Measurements from ENCODE around the gene NFKB2. TPM values are rescaled to one million over a fixed set of nuclear protein-coding genes. Genes with fewer than 3 reads are reported as not detected.

The NFKB2 gene
- total RNA-seq: 10 to 100 TPM; 22.5 to 40.4 TPM

DNA sequence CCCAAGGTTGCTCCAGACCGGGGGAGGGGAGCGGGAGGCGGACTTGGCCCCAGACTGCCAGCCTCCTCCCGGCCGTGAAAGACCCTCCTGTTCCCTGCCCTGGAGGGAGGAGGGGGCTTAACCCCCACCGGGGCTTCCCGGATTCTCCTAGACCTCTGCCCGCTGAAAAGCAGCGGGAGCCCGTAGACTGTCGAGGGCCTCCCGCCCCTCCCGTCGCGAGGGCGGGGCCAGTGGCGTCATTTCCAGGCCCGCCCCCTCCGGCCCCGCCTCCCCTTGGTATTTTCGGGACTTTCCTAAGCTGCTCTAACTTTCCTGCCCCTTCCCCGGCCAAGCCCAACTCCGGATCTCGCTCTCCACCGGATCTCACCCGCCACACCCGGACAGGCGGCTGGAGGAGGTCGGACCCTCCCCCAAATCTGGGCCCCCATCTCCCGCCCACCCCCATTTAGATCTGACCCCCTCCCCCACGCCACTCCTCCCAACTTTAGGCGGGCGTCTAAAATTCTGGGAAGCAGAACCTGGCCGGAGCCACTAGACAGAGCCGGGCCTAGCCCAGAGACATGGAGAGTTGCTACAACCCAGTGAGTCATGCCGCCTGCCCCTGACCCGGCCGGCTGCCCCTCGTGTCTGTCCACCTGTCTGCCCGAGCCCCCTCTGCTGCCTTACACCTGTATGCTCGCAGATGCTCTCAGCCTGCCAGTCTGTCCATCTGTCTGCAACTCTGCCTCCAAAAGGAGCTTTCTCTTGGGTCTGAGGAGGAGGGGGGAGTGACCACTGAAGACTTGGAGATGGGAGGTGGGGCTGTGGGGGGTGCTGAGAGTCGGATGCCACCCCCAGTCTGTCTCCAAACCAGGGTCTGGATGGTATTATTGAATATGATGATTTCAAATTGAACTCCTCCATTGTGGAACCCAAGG lies at the start of gene NFKB2:
Gene NFKB2, plus strand, starts transcription at position 306 of the 917 bp plus-strand sequence. Its CDS starts 255 bp downstream, at position 561.
- no peaks in the 10 kb centered on the region for H3K36me3 ChIP-seq
- no peaks in the 10 kb centered on the region for H3K27me3 ChIP-seq (replicated peaks; ENCODE audit: insufficient read depth)
- intact Hi-C loops (cut with DNase I): loop anchor here (2.0 to 10.0 kb wide), 4 partner anchors 25 to 187 kb away; partner anchors contain the start of genes ACTR1A, FBXL15, PITX3 and SUFU
- no peaks in the 10 kb centered on the region for H3K9me3 ChIP-seq
- peak; percentile 94 for TF ChIP-seq POLR2A (IDR thresholded peaks at IDR 0.05)
- TF ChIP-seq, protein P1, sequence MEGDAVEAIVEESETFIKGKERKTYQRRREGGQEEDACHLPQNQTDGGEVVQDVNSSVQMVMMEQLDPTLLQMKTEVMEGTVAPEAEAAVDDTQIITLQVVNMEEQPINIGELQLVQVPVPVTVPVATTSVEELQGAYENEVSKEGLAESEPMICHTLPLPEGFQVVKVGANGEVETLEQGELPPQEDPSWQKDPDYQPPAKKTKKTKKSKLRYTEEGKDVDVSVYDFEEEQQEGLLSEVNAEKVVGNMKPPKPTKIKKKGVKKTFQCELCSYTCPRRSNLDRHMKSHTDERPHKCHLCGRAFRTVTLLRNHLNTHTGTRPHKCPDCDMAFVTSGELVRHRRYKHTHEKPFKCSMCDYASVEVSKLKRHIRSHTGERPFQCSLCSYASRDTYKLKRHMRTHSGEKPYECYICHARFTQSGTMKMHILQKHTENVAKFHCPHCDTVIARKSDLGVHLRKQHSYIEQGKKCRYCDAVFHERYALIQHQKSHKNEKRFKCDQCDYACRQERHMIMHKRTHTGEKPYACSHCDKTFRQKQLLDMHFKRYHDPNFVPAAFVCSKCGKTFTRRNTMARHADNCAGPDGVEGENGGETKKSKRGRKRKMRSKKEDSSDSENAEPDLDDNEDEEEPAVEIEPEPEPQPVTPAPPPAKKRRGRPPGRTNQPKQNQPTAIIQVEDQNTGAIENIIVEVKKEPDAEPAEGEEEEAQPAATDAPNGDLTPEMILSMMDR (IDR thresholded peaks at IDR 0.05): no peak
- peak; percentile 87 for TF ChIP-seq POLR2AphosphoS5 (IDR thresholded peaks at IDR 0.05)
- H3K4me1 ChIP-seq (replicated peaks): peaks cover 6% of the 10 kb centered on the region
- WGBS: under 1% methylated on average over 41 of the region's 42 CpGs
- H3K4me3 ChIP-seq: peak within 1 kb of the TSS; percentile 66 to 80
- DNase-seq (ENCODE audit: low spot score): peak; percentile 89
- peak within 1 kb of the TSS; percentile 97 to 98 for H3K27ac ChIP-seq

DNA sequence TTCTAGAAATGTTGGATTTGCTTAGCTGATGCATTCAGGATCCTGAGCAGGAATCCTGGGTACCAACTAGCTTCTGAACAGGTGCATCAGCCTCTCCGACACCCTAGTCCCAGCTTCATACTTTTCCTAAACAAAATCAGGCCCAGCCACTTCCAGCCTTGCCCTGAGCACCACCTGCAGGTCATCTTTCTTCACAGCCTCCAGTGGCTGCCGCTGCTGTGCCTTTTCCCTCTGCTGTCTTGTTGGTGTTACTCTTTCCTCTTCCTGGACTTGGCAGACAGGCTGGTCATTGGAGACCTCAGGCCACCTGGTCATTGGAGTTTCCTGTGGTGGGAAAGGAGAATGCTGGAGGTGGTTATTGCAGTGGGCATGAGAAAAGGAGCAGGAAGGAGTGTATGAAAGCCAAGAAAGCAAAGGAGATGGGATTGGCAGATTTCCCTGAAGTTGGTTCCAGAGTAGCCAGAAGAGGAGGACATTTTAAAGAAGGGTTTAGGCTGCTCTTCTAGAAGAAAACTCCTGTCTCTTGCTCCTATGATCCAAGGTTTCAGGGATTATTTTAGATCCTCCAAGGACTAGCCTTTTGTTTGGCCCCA lies 48.2 kb upstream of the NFKB2 start:
- TF ChIP-seq, protein P1 (IDR thresholded peaks at IDR 0.05): peak in 3 of 4 experiments; percentile 48 to 62 (median 55)
- TF ChIP-seq POLR2AphosphoS5 (IDR thresholded peaks at IDR 0.05) (no peak), POLR2A (IDR thresholded peaks at IDR 0.05) (no peak)
- peak; percentile 27 for DNase-seq (ENCODE audit: low spot score)
- Histone ChIP-seq H3K27me3 (replicated peaks; ENCODE audit: insufficient read depth) (no peaks in the 10 kb centered on the region), H3K9me3 (no peaks in the 10 kb centered on the region), H3K36me3 (no peaks in the 10 kb centered on the region), H3K4me1 (replicated peaks) (no peaks in the 10 kb centered on the region), H3K27ac (no peak overlapping the region), H3K4me3 (no peak overlapping the region)
- WGBS: 55% methylated on average over 2 of the region's 2 CpGs
- intact Hi-C loops (cut with DNase I): no loop called here

DNA sequence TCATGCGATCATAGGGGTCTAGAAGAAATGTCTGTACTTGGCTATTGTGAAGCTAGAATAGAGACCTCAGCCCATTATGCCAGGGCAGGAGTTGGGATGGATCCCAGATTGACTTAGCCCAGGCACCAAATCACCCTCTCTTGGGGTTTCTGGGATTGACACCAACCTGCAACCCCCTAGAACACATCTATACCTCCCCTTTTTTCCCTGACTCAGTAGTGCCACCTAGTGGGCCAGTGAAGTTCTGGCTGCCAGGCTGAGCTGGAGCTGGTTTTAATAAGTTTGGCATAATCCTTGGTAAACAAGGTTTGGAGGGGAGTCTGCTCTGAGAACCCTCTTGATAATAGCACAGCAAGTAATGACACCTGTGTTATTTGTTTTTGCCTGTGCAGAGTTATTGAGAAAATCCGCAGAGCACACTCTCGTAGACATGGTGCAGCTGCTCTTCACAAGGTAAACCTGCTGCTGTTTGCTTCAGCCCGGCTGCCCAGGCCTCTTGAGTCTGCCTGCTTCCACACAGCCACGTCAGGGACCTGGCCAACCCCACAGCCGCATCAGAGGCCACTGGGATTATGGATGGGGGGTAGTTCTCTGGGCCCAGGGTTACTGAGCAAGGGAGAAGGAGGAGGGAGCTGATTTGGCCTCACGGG lies 43.3 kb upstream of the NFKB2 start:
- WGBS: 61% methylated on average over 7 of the region's 7 CpGs
- intact Hi-C loops (cut with DNase I): loop anchor here (2.0 to 5.0 kb wide), 2 partner anchors 121 to 185 kb away; no protein-coding TSS in a partner anchor
- TF ChIP-seq POLR2A (IDR thresholded peaks at IDR 0.05): no peak
- TF ChIP-seq, protein P1 (IDR thresholded peaks at IDR 0.05): peak; percentile 82 to 85 (median 83)
- TF ChIP-seq POLR2AphosphoS5 (IDR thresholded peaks at IDR 0.05): no peak
- DNase-seq (ENCODE audit: low spot score): peak; percentile 35
- Histone ChIP-seq H3K9me3 (no peaks in the 10 kb centered on the region), H3K36me3 (no peaks in the 10 kb centered on the region), H3K27ac (no peak overlapping the region), H3K4me3 (no peak overlapping the region), H3K4me1 (replicated peaks) (no peaks in the 10 kb centered on the region), H3K27me3 (replicated peaks; ENCODE audit: insufficient read depth) (no peaks in the 10 kb centered on the region)

DNA sequence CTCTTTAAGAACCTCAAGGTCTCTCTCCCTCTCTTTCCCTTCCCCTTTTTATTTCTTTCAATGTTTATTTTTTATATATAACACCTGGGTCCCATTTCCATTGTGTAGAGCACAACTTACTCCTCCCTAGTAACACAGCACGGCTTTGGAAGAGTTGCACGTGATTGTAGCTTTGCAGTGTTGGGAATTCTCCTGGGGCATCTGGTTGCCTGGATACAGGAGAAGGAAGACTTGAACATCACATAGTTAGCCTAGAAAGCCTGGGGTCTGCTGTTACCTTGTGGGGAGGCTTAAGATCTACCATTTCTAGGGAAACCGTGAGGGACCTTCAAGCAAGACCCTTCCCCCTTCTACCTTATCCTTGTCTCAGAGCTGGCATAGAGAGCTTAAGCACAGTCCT lies 41.1 kb upstream of the NFKB2 start:
- Histone ChIP-seq H3K4me3 (no peak overlapping the region), H3K4me1 (replicated peaks) (no peaks in the 10 kb centered on the region), H3K36me3 (peaks cover 6 to 11% of the 10 kb centered on the region in 2 donors), H3K9me3 (no peaks in the 10 kb centered on the region), H3K27ac (no peak overlapping the region), H3K27me3 (replicated peaks; ENCODE audit: insufficient read depth) (no peaks in the 10 kb centered on the region)
- intact Hi-C loops (cut with DNase I): loop anchor here (5.0 kb wide), 1 partner anchor 187 kb away; no protein-coding TSS in a partner anchor
- WGBS: 82% methylated on average over 3 of the region's 3 CpGs
- TF ChIP-seq POLR2AphosphoS5 (IDR thresholded peaks at IDR 0.05) (no peak), POLR2A (IDR thresholded peaks at IDR 0.05) (no peak)
- TF ChIP-seq, protein P1 (IDR thresholded peaks at IDR 0.05): no peak
- DNase-seq (ENCODE audit: low spot score): no peak
